Activated T-cell treated with anti-CD3 and anti-CD28 coated beads for 48 hours (primary cell): ENCODE measurements around the gene CFAP92.
"Not testable (repeated sequence)": the region's sequence is repeated elsewhere in the genome, so short reads cannot be mapped to it uniquely, and the experiment has no call there.

Experiments
- DNase-seq: peaks from one replicate; pipeline ENCODE4 v3.0.0-alpha.2; 2020; ENCODE audit warnings: low read depth

Gene CFAP92

GRCh38 chr3:128933213-128933921 lies 60.5 kb downstream of the CFAP92 start:
- no peak for DNase-seq

- no peak for DNase-seq
These were observed 61.2 kb downstream of the CFAP92 start for GRCh38 chr3:128932516-128933212.

- DNase-seq, result no peak
These were observed 62.8 kb downstream of the CFAP92 start for GRCh38 chr3:128931046-128931445.

- DNase-seq, result no peak
These were observed 64.5 kb downstream of the CFAP92 start for GRCh38 chr3:128929364-128929763.

GRCh38 chr3:128923986-128924385 lies 69.9 kb downstream of the CFAP92 start:
- not testable (repeated sequence) for DNase-seq

GRCh38 chr3:128923576-128923975 lies 70.3 kb downstream of the CFAP92 start:
- no peak for DNase-seq

- DNase-seq, result peak; percentile 50
These were observed 70.9 kb downstream of the CFAP92 start for GRCh38 chr3:128922804-128923459.

GRCh38 chr3:128919988-128920387 lies 73.9 kb downstream of the CFAP92 start:
- DNase-seq, result no peak

GRCh38 chr3:128917291-128917690 lies 76.6 kb downstream of the CFAP92 start:
- DNase-seq, result no peak

- no peak for DNase-seq
These were observed 78.8 kb downstream of the CFAP92 start for GRCh38 chr3:128914966-128915645.

GRCh38 chr3:128911911-128912310 lies 82.0 kb downstream of the CFAP92 start:
- DNase-seq, result no peak

GRCh38 chr3:128910006-128910405 lies 83.9 kb downstream of the CFAP92 start:
- no peak for DNase-seq

- no peak for DNase-seq
These were observed 84.9 kb downstream of the CFAP92 start for GRCh38 chr3:128908951-128909350.

GRCh38 chr3:128907706-128908445 lies 86.0 kb downstream of the CFAP92 start:
- DNase-seq, result no peak

- DNase-seq, result no peak
These were observed 86.9 kb downstream of the CFAP92 start for GRCh38 chr3:128906804-128907525.

GRCh38 chr3:128906031-128906803 lies 87.7 kb downstream of the CFAP92 start:
- DNase-seq, result no peak

GRCh38 chr3:128903501-128903900 lies 90.4 kb downstream of the CFAP92 start:
- DNase-seq, result no peak

GRCh38 chr3:128902426-128902825 lies 91.5 kb downstream of the CFAP92 start:
- no peak for DNase-seq

- no peak for DNase-seq
These were observed 97.8 kb downstream of the CFAP92 start for GRCh38 chr3:128895843-128896697.
